OCI-LY7 (cell line): ENCODE data around the gene UBA1. TPM values are rescaled to one million over a fixed set of nuclear protein-coding genes. Genes with fewer than 3 reads are reported as not detected.
A peak's percentile ranks its signal among the peaks of the same experiment; 100 is the strongest.

Experiments used
- BruUV-seq: library from RNA; stranded (reverse); fragments of 400-500 nt; replicated peaks from 2 replicates; lab custom pipeline; 2021; lab: Mats Ljungman, UMichigan
- CTCF ChIA-PET: fragments of 300-600 bp; sonication (Branson Sonifier 250); formaldehyde crosslinking; loops from one replicate; lab custom pipeline; 2022; ENCODE audit warnings: antibody characterized with exemption; ENCODE audit not compliant: unreplicated experiment; lab: Charles Lee
- POLR2A ChIA-PET: fragments of 300-600 bp; sonication (Branson Sonifier 250); formaldehyde crosslinking; loops from one replicate; lab custom pipeline; 2022; ENCODE audit warnings: antibody characterized with exemption; lab: Charles Lee
- DNase-seq: peaks from one replicate; pipeline ENCODE4 v3.0.0-alpha.2; 2015; ENCODE audit warnings: low spot score
- H2AFZ ChIP-seq: fragments of 200-600 bp; sonication (generic), shearing (Covaris generic); 2 replicates; pipeline ENCODE4 v1.6.1; 2014; ENCODE audit warnings: mild to moderate bottlenecking, antibody characterized with exemption, low read length, moderate library complexity
- H3K27ac ChIP-seq: fragments of 200-600 bp; sonication (generic); 2 replicates; pipeline ENCODE4 v1.5.1; 2014; ENCODE audit warnings: mixed run types, low read depth, mild to moderate bottlenecking, moderate library complexity, low read length, inconsistent platforms; ENCODE audit not compliant: poor library complexity, severe bottlenecking
- H3K36me3 ChIP-seq: fragments of 200-600 bp; sonication (generic); 2 replicates; pipeline ENCODE4 v1.6.1; 2014; ENCODE audit warnings: mild to moderate bottlenecking, antibody characterized with exemption, low read length, moderate library complexity, mixed read lengths; ENCODE audit not compliant: insufficient read depth
- H3K4me1 ChIP-seq: fragments of 200-600 bp; sonication (generic); 2 replicates; pipeline ENCODE4 v1.5.1; 2014; ENCODE audit warnings: mild to moderate bottlenecking, low read length; ENCODE audit not compliant: insufficient read depth, poor library complexity, severe bottlenecking
- H3K4me2 ChIP-seq: fragments of 200-600 bp; sonication (generic); 2 replicates; pipeline ENCODE4 v1.6.1; 2014; ENCODE audit warnings: mild to moderate bottlenecking, low read length
- H3K4me3 ChIP-seq: fragments of 200-600 bp; sonication (generic); 2 replicates; pipeline ENCODE4 v1.5.1; 2014; ENCODE audit warnings: mild to moderate bottlenecking, low read depth, low read length; ENCODE audit not compliant: poor library complexity, severe bottlenecking
- H3K79me2 ChIP-seq: fragments of 200-600 bp; sonication (generic); 2 replicates; pipeline ENCODE4 v1.6.1; 2016; ENCODE audit warnings: low read depth, mild to moderate bottlenecking, low read length, moderate library complexity, mixed read lengths; ENCODE audit not compliant: insufficient read depth
- H3K9me2 ChIP-seq: fragments of 200-600 bp; sonication (generic); 2 replicates; pipeline ENCODE4 v1.6.1; 2016; ENCODE audit warnings: mild to moderate bottlenecking, low read length, mixed read lengths; ENCODE audit not compliant: insufficient read depth
- H3K9me3 ChIP-seq: fragments of 200-600 bp; sonication (generic); 2 replicates; pipeline ENCODE4 v1.6.1; 2014; ENCODE audit warnings: mild to moderate bottlenecking, mixed run types, low read length, mixed read lengths
- H4K20me1 ChIP-seq: fragments of 200-600 bp; sonication (generic); 2 replicates; pipeline ENCODE4 v1.6.1; 2014; ENCODE audit warnings: mild to moderate bottlenecking, antibody characterized with exemption, low read length, moderate library complexity, mixed read lengths; ENCODE audit not compliant: insufficient read depth
- CTCF ChIP-seq: fragments of 200-600 bp; sonication (generic); conservative IDR thresholded peaks from 2 replicates; pipeline ENCODE4 v1.5.1; 2014; ENCODE audit warnings: mild to moderate bottlenecking, antibody characterized with exemption, low read length, moderate library complexity, mixed read lengths
- EZH2phosphoT487 ChIP-seq: fragments of 200-600 bp; sonication (generic); IDR thresholded peaks from 2 replicates; pipeline ENCODE4 v1.6.1; 2018; ENCODE audit warnings: low read depth, borderline replicate concordance, mild to moderate bottlenecking, mixed run types, antibody characterized with exemption, low read length, moderate library complexity, mixed read lengths
- intact Hi-C: fragments of 100-400 bp; cut with micrococcal nuclease; formaldehyde crosslinking; loops from one replicate; pipeline ENCODE4 v1.10.0; 2022; ENCODE audit not compliant: unreplicated experiment
- total RNA-seq, 2 experiments: library from RNA; depleted of rRNA in 1 of 2; stranded (reverse); fragments of >200 nt in 1 of 2; shearing (Covaris generic) in 1 of 2; gene quantifications; 2 replicates each; pipeline ENCODE4 v1.2.3, GENCODE V29; 2014 to 2022

The UBA1 gene
- total RNA-seq, 2 experiments from 2014 or later = 169 to 294 TPM

DNA sequence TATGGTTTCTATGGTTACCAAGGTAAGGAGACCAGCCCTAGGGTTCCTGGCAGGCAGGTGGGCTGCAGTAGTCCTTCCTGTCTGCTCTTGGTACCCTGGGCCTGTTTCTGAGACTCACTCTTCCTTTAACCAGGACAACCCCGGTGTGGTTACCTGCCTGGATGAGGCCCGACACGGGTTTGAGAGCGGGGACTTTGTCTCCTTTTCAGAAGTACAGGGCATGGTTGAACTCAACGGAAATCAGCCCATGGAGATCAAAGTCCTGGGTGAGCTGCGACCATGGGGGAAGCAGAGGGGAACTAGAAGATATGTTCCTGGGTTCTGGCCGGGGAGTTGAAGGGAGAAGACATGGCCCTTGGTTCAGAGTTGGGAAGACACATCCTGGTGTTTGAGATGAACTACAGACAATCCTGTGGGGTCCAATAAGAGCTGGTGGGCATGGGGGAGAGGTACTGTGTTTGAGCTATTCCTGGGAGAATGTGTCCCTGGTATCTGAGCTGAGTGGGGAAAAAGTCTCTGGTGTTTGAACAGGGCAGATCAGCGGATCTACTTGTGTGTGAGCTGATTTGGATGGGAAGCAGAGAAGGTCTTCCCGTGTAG is 7.8 kb downstream of the UBA1 start:
- intact Hi-C loops = no loop called here
- Histone ChIP-seq H3K79me2 (peaks cover 17% of the 10 kb centered on the region), H3K36me3 (peaks cover 96% of the 10 kb centered on the region), H3K9me3 (no peaks in the 10 kb centered on the region), H3K4me1 (peaks cover 7% of the 10 kb centered on the region), H2AFZ (no peak overlapping the region), H3K4me2 (no peak overlapping the region), H3K9me2 (no peaks in the 10 kb centered on the region), H3K27ac (no peak overlapping the region), H4K20me1 (no peaks in the 10 kb centered on the region), H3K4me3 (no peak overlapping the region)
- ChIA-PET CTCF (no interaction called here), POLR2A (interaction anchor here (0.5 to 0.9 kb wide), 2 partner anchors 16 to 103 kb away, joined by 3 to 4 read pairs; no protein-coding TSS in a partner anchor)
- no peak for TF ChIP-seq EZH2phosphoT487
- TF ChIP-seq CTCF = no peak
- no TSS peak for BruUV-seq
- no peak for DNase-seq

DNA sequence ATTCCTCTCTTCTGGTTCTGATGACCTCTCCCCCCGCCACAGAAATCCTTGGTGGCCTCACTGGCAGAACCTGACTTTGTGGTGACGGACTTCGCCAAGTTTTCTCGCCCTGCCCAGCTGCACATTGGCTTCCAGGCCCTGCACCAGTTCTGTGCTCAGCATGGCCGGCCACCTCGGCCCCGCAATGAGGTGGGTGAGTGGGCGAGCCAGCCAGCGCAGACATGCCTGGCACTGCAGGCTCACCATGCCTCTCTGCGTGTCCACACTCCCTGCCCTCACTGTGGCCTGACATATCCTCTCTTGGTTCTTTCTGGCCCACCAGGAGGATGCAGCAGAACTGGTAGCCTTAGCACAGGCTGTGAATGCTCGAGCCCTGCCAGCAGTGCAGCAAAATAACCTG is 8.7 kb downstream of the UBA1 start:
- Histone ChIP-seq H3K36me3 (peaks cover 96% of the 10 kb centered on the region), H3K9me2 (no peaks in the 10 kb centered on the region), H3K9me3 (no peaks in the 10 kb centered on the region), H3K4me2 (no peak overlapping the region), H3K4me1 (no peaks in the 10 kb centered on the region), H3K27ac (no peak overlapping the region), H3K79me2 (peaks cover 9% of the 10 kb centered on the region; the same call in 1 of the 2 replicates), H3K4me3 (no peak overlapping the region), H2AFZ (no peak overlapping the region), H4K20me1 (no peaks in the 10 kb centered on the region)
- no peak for DNase-seq
- ChIA-PET CTCF (no interaction called here), POLR2A (interaction anchor here (0.9 kb wide), 1 partner anchor 16 kb away, joined by 3 read pairs; no protein-coding TSS in a partner anchor)
- intact Hi-C loops = no loop called here
- BruUV-seq = no TSS peak
- no peak for TF ChIP-seq CTCF
- no peak for TF ChIP-seq EZH2phosphoT487

- Histone ChIP-seq H3K4me3 (no peak overlapping the region), H4K20me1 (no peaks in the 10 kb centered on the region), H3K27ac (no peak overlapping the region), H3K4me2 (no peak overlapping the region), H2AFZ (no peak overlapping the region), H3K79me2 (peaks cover 3% of the 10 kb centered on the region; the same call in 1 of the 2 replicates), H3K4me1 (no peaks in the 10 kb centered on the region), H3K36me3 (peaks cover 96% of the 10 kb centered on the region), H3K9me2 (no peaks in the 10 kb centered on the region), H3K9me3 (no peaks in the 10 kb centered on the region)
- CTCF ChIA-PET = no interaction called here
- no peak for DNase-seq
- TSS peak; percentile 46 for BruUV-seq
- no peak for TF ChIP-seq CTCF
- no peak for TF ChIP-seq EZH2phosphoT487
- POLR2A ChIA-PET = no interaction called here
- intact Hi-C loops = no loop called here
Observed at GRCh38 chrX:47202877-47203276, 9.2 kb downstream of the UBA1 start.
